PC-9 (cell line): ENCODE measurements around the gene ELMO3.

ENCODE experiments used
- CTCF ChIP-seq: fragments of 200-600 bp; sonication (generic); conservative IDR thresholded peaks from 2 replicates; pipeline ENCODE4 v1.6.1; 2017; ENCODE audit warnings: mixed run types, antibody characterized with exemption, mild to moderate bottlenecking, moderate library complexity
- EZH2 ChIP-seq: fragments of 200-600 bp; sonication (generic); IDR thresholded peaks from 2 replicates; pipeline ENCODE4 v1.8.0; 2017; ENCODE audit warnings: antibody characterized with exemption, low read depth

- TF ChIP-seq CTCF (no peak), EZH2 (no peak)
Observed at GRCh38 chr16:67242138-67242730, 43.3 kb downstream of the ELMO3 start.
